MCF 10A (cell line): Measurements from ENCODE around the gene NOL7. TPM values are rescaled to one million over a fixed set of nuclear protein-coding genes. Genes with fewer than 3 reads are reported as not detected.

Experiments used
- BruUV-seq: library from RNA; stranded (reverse); fragments of 400-500 nt; replicated peaks from 2 replicates; lab custom pipeline; 2021; lab: Mats Ljungman, UMichigan
- CTCF ChIA-PET: fragments of 300-600 bp; sonication (Branson Sonifier 250); formaldehyde crosslinking; extraction: SDS; loops from one replicate; lab custom pipeline; 2021; ENCODE audit warnings: antibody characterized with exemption, inconsistent platforms; lab: Yijun Ruan, JAX
- POLR2A ChIA-PET: fragments of 300-600, 350-650 bp; sonication (Branson Sonifier 250); formaldehyde crosslinking; extraction: SDS; loops from one replicate; lab custom pipeline; 2020; ENCODE audit warnings: antibody characterized with exemption, inconsistent platforms; lab: Yijun Ruan, JAX
- DNase-seq: peaks from one replicate; pipeline ENCODE4 v3.0.0-alpha.2; 2018; ENCODE audit not compliant: unreplicated experiment
- H3K27ac Mint-ChIP-seq: one replicate; pipeline ENCODE4 v1.8.0; 2022; ENCODE audit warnings: mild to moderate bottlenecking, low read depth, mixed read lengths; ENCODE audit not compliant: unreplicated experiment
- H3K27me3 Mint-ChIP-seq: one replicate; pipeline ENCODE4 v1.8.0; 2022; ENCODE audit warnings: mixed read lengths; ENCODE audit not compliant: insufficient read depth, unreplicated experiment
- H3K36me3 Mint-ChIP-seq: one replicate; pipeline ENCODE4 v1.8.0; 2022; ENCODE audit warnings: mild to moderate bottlenecking, moderate library complexity, mixed read lengths; ENCODE audit not compliant: insufficient read depth, unreplicated experiment
- H3K4me1 Mint-ChIP-seq: one replicate; pipeline ENCODE4 v1.8.0; 2022; ENCODE audit warnings: mixed read lengths; ENCODE audit not compliant: insufficient read depth, unreplicated experiment
- H3K4me3 Mint-ChIP-seq: one replicate; pipeline ENCODE4 v1.8.0; 2022; ENCODE audit warnings: mild to moderate bottlenecking, moderate library complexity, mixed read lengths; ENCODE audit not compliant: unreplicated experiment
- H3K9me3 Mint-ChIP-seq: one replicate; pipeline ENCODE4 v1.8.0; 2022; ENCODE audit warnings: mixed read lengths; ENCODE audit not compliant: unreplicated experiment
- CTCF ChIP-seq: fragments of 200-600 bp; IDR thresholded peaks from one replicate; pipeline ENCODE4 v1.8.0; 2022; ENCODE audit warnings: antibody characterized with exemption, mild to moderate bottlenecking; ENCODE audit not compliant: unreplicated experiment
- intact Hi-C: fragments of 100-400 bp; cut with micrococcal nuclease; formaldehyde crosslinking; loops from 2 replicates; pipeline ENCODE4 v1.14.1; 2022
- total RNA-seq: library from RNA; stranded (reverse); gene quantifications from 2 replicates; pipeline ENCODE4 v1.2.3, GENCODE V29; 2022

Gene NOL7
- total RNA-seq, 1 experiment from 2014 or later: 98.5 TPM

- peaks cover 21% of the 10 kb centered on the region for H3K36me3 Mint-ChIP-seq
- H3K4me1 Mint-ChIP-seq: no peaks in the 10 kb centered on the region
- no TSS peak for BruUV-seq
- H3K9me3 Mint-ChIP-seq: no peaks in the 10 kb centered on the region
- no peaks in the 10 kb centered on the region for H3K27me3 Mint-ChIP-seq
- H3K4me3 Mint-ChIP-seq: no peak overlapping the region
- no peak overlapping the region for H3K27ac Mint-ChIP-seq
- no peak for DNase-seq
- ChIA-PET CTCF (no interaction called here), POLR2A (no interaction called here)
- intact Hi-C loops: no loop called here
- TF ChIP-seq CTCF: no peak
These were observed 33.7 kb downstream of the NOL7 start for GRCh38 chr6:13648850-13649249.

DNA sequence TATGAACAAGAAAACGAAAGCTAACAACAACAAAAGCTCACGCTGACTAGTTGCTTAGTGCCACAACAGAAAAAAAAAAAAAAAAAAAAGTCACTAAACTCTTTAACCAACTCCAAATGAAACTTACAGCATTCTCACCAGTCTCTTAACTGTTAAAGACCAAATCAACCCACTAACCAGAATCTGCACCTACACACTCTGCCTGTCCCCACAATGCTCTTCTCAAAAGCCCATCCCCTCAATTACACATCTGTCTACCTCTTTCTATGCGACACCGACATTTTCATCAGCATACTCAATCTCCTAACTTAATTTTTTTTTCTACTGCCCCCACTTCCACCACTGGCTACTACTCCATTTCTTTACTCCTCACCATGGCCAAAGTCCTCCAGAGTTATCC lies 34.3 kb downstream of the NOL7 start:
- POLR2A ChIA-PET: no interaction called here
- Mint-ChIP-seq H3K4me1 (no peaks in the 10 kb centered on the region), H3K9me3 (no peaks in the 10 kb centered on the region), H3K27ac (no peak overlapping the region), H3K36me3 (peaks cover 21% of the 10 kb centered on the region), H3K4me3 (no peak overlapping the region), H3K27me3 (no peaks in the 10 kb centered on the region)
- DNase-seq: no peak
- CTCF ChIA-PET: interaction anchor here (0.6 kb wide), 1 partner anchor 27 kb away, joined by 3 read pairs; no protein-coding TSS in a partner anchor
- no TSS peak for BruUV-seq
- TF ChIP-seq CTCF: no peak
- intact Hi-C loops: no loop called here

- H3K27ac Mint-ChIP-seq: no peak overlapping the region
- BruUV-seq: no TSS peak
- no peak overlapping the region for H3K4me3 Mint-ChIP-seq
- DNase-seq: no peak
- H3K4me1 Mint-ChIP-seq: no peaks in the 10 kb centered on the region
- ChIA-PET POLR2A (interaction anchor here (0.8 to 1.8 kb wide), 2 partner anchors 10 to 161 kb away, joined by 3 to 8 read pairs; partner anchors contain the start of gene MCUR1), CTCF (interaction anchor here (0.5 to 0.6 kb wide), 2 partner anchors 47 to 415 kb away, joined by 3 to 4 read pairs; no protein-coding TSS in a partner anchor)
- intact Hi-C loops: no loop called here
- H3K27me3 Mint-ChIP-seq: no peaks in the 10 kb centered on the region
- H3K9me3 Mint-ChIP-seq: no peaks in the 10 kb centered on the region
- peaks cover 19% of the 10 kb centered on the region for H3K36me3 Mint-ChIP-seq
- no peak for TF ChIP-seq CTCF
These were observed 38.2 kb downstream of the NOL7 start for GRCh38 chr6:13653296-13653695.

DNA sequence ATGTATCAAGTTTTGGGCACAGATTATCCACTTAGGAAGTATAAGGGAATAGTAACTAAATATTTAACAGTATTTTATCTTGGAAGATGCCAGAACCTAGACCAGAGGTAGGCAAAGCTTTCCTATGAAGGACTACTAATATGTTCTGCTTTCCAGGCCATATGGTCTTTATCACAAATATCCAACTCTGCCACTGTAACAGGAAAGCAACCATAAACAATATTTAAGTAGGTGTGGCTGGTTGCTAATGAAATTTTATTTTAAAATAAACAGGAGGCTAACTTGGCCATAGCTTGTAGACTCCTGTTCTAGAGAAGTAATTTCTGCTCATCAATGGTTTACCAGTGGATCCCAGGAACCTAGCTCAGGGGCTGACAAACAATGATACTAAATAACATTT lies 39.4 kb downstream of the NOL7 start:
- BruUV-seq: no TSS peak
- ChIA-PET POLR2A (interaction anchor here (0.6 kb wide), 2 partner anchors 18 to 540 kb away, joined by 3 read pairs; no protein-coding TSS in a partner anchor), CTCF (no interaction called here)
- H3K4me1 Mint-ChIP-seq: no peaks in the 10 kb centered on the region
- no peak overlapping the region for H3K4me3 Mint-ChIP-seq
- peaks cover 10% of the 10 kb centered on the region for H3K36me3 Mint-ChIP-seq
- TF ChIP-seq CTCF: no peak
- DNase-seq: no peak
- H3K9me3 Mint-ChIP-seq: no peaks in the 10 kb centered on the region
- H3K27ac Mint-ChIP-seq: no peak overlapping the region
- intact Hi-C loops: no loop called here
- H3K27me3 Mint-ChIP-seq: no peaks in the 10 kb centered on the region
